Ishikawa (cell line): ENCODE results near the gene IKBIP.

ENCODE experiments used
- RAD21 ChIP-seq: IDR thresholded peaks from 2 replicates; pipeline ENCODE4 v1.6.1; 2012; ENCODE audit warnings: low read depth
- TAF1 ChIP-seq: IDR thresholded peaks from 2 replicates; pipeline ENCODE4 v1.6.1; 2012; ENCODE audit warnings: low read depth, mild to moderate bottlenecking

DNA sequence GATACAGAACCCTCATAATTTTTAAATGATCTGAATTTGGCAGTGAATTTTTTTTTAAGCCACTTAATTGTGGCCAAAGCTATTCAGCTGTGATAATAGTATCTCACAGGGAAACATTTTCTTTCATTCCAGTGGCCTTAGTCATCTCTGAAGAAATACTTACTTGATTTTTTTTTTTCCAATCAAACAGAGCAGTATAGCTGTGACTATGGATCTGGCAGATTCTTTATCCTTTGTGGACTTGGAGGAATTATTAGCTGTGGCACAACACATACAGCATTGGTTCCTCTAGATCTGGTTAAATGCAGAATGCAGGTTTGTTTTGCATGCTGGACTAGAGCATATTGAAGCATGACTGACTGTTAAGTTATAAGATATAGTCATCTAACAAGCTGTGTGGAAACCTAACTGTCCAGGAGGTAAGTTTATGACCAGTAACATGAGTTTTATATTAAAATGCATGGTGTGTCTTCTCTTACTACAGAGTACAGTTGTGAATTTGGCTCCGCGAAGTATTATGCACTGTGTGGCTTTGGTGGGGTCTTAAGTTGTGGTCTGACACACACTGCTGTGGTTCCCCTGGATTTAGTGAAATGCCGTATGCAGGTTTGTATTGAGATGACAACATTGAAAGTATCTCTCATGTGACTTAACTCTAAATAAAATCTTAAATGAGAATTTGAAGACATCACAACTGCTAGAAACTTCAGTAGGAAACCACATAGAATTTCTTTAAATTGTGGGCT is 49.2 kb downstream of the IKBIP start:
- TF ChIP-seq TAF1 (no peak), RAD21 (no peak)
